ENCODE measurements around the gene PLXDC2.

GRCh38 chr10:19818876-19819275 is 2.6 kb downstream of the PLXDC2 start:
- TF ChIP-seq CTCF (IDR thresholded peaks at IDR 0.05 in 2 of 3, conservative IDR thresholded peaks at IDR 0.05 in 1 of 3; ENCODE audit: borderline replicate concordance in 1 of 3, insufficient read depth in 1 of 3, low read depth in 2 of 3, low read length in 2 of 3) (no peak), POLR2A (IDR thresholded peaks at IDR 0.05; ENCODE audit: borderline replicate concordance, extremely low read depth, insufficient read depth, insufficient read length) (no peak), POLR2AphosphoS5 (IDR thresholded peaks at IDR 0.05; ENCODE audit: low read depth, low read length) (no peak), EZH2phosphoT487 (IDR thresholded peaks at IDR 0.05; ENCODE audit: borderline replicate concordance) (no peak), ZNF274 (IDR thresholded peaks at IDR 0.05; ENCODE audit: low read depth, low read length) (no peak), SP1 (IDR thresholded peaks at IDR 0.05; ENCODE audit: low read depth) (no peak), REST (IDR thresholded peaks at IDR 0.05; ENCODE audit: low read depth) (no peak), JUND (IDR thresholded peaks at IDR 0.05) (no peak), CEBPB (IDR thresholded peaks at IDR 0.05; ENCODE audit: low read depth) (no peak), MAX (IDR thresholded peaks at IDR 0.05) (no peak), SIN3A (IDR thresholded peaks at IDR 0.05; ENCODE audit: low read depth) (no peak)

All from HCT116 (cell line).